HG02588 (cell line): ENCODE data around the gene LAT.
"Not testable (repeated sequence)": the region's sequence is repeated elsewhere in the genome, so short reads cannot be mapped to it uniquely, and the experiment has no call there.

Source experiments
- ATAC-seq: cut with Tn5 transposase; IDR thresholded peaks from one replicate; pipeline ENCODE4 v1.9.1; 2021; ENCODE audit warnings: mild to moderate bottlenecking, moderate library complexity; ENCODE audit not compliant: unreplicated experiment

Gene LAT

DNA sequence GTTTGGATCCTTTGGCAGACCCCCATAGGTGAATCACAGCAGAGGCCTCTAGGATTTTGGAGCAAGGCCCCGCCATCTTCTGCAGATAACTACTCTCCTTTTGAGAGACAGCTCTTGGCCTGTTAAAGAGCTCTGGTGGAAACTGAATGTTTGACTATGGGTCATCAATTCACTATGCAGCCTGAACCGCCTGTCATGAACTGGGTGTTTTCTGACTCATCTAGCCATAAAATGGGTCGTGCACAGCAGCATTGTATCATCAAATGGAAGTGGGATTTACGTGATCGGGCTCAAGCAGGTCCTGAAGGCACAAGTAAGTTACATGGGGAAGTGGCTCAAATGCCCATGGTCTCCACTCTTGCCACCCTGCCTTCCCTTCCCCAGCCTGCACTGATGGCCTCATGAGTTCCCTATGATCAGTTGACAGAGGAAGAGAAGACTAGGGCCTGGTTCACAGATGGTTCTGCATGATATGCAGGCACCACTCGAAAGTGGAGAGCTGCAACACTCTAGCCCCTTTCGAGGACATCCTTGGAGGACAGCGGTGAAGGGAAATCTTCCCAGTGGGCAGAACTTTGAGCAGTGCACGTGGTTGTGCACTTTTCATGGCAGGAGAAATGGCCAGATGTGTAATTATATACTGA is 19.8 kb downstream of the LAT start:
- ATAC-seq = not testable (repeated sequence)

GRCh38 chr16:29007730-29008593 is 23.1 kb downstream of the LAT start:
- no peak for ATAC-seq

DNA sequence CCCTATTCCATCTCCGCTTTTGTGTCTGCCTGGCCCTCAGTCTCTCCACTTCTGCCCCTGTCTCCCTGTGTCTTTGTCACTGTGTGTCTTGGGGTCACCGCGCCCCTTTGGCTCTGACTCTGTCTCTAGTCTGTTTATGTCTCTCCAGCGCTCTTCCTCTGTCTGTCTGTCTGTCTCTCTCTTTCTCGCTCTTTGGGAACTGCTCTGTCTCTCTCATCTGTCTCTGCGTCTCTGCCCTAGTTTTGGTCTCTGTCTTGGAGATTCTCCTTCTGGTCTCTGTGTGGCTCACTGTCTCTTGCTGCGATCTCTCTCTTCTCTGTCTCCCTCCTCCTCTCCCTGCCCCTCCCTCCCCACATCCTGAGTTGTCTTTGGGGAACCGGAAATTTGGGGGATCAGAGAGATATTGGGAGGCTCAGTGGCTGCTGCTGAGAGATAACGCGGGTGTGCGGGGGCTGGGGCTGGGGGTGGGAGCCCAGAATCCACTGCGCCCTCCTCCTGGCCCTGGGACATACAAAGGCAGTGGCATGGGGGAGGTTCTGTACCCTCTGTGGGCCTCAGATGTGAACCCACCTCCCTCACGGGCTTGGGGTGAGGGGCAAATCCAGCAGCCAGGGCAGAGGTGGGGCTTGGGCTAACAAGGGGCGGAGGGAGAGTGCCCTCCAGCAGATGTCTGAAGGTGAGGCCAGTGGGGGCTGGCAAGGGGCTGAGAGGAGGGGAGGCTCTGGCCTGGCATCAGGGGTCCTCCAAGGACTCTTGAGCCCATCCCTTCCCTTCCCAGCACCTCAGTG is 24.4 kb downstream of the LAT start:
- ATAC-seq = no peak

- no peak for ATAC-seq
Observed at GRCh38 chr16:29009838-29010166, 24.9 kb downstream of the LAT start.

DNA sequence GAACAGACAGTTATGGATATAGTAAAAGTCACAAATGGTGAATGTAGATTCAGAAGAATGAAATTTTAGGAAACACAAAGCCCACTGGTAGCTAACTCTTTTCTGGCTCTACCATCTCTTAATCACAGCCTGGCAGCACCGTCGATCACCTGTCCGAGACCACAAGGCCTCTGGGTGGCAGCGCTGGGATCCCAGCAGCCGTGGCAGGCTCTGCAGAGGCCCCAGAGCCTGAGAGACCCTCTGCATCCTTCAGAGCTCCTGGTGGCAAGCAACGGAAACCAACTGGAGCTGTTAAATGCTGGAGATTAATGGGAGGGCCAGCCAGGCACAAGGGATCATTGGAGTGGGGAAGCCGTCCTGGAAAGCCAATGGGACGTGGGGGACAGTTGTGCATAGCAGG is 26.3 kb downstream of the LAT start:
- ATAC-seq = no peak

DNA sequence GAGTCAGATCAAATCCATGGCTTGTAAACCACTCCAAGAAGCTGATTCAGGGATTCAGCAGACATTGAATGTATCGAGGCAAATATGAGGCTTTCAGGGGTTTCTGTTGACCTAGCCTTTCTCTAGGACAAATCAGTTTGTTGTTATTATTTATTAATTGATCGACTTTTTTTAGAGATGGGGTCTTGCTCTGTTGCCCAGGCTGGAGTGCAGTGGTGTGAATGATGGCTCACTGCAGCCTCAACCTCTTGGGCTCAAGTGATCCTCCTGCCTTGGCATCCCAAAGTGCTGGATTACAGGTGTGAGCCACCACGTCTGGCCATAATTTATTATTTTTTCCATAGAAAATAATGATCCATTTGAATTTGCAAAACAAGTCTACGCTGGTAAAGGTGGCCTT is 27.0 kb downstream of the LAT start:
- no peak for ATAC-seq

GRCh38 chr16:29012913-29013553 is 28.2 kb downstream of the LAT start:
- ATAC-seq = no peak

DNA sequence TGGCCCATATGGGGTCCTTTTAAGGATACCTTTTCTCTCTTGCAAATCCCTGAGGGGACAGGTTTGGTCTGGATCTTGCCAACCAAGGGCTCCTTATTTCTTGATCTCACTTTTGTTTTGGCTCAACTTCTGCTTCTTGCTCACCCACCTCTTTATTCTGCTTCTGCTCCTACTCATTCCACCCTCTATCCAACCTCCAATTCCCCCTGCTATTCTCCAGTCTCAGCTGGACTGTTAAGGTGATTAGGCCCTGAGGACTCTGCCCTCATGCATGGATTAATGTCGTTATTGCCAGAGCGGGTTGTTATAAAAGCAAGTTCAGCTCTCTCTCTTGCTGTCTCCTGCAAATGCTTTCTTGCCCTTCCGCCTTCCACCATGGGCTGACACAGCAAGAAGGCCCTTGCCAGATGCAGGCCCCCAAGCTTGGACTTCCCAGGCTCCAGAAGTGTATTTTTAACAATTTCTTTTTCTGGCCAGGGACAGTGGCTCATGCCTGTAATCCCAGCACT is 29.8 kb downstream of the LAT start:
- ATAC-seq = no peak

DNA sequence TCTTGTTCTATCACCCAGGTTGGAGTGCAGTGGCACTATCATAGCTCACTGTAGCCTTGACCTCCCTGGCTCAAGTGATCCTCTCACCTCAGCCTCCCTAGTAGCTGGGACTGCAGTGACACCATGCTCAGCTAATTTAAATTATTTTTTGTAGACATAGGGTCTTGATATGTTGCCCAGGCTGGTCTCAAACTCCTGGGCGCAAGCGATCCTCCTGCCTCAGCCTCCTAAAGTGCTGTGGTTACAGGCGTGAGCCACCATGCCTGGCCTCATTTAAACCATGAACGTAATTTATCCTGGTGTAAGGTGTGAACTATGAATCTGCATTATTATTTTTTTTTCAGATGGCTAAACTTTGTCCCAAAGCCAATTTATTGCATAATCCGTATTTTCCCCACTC is 37.3 kb downstream of the LAT start:
- ATAC-seq = no peak

DNA sequence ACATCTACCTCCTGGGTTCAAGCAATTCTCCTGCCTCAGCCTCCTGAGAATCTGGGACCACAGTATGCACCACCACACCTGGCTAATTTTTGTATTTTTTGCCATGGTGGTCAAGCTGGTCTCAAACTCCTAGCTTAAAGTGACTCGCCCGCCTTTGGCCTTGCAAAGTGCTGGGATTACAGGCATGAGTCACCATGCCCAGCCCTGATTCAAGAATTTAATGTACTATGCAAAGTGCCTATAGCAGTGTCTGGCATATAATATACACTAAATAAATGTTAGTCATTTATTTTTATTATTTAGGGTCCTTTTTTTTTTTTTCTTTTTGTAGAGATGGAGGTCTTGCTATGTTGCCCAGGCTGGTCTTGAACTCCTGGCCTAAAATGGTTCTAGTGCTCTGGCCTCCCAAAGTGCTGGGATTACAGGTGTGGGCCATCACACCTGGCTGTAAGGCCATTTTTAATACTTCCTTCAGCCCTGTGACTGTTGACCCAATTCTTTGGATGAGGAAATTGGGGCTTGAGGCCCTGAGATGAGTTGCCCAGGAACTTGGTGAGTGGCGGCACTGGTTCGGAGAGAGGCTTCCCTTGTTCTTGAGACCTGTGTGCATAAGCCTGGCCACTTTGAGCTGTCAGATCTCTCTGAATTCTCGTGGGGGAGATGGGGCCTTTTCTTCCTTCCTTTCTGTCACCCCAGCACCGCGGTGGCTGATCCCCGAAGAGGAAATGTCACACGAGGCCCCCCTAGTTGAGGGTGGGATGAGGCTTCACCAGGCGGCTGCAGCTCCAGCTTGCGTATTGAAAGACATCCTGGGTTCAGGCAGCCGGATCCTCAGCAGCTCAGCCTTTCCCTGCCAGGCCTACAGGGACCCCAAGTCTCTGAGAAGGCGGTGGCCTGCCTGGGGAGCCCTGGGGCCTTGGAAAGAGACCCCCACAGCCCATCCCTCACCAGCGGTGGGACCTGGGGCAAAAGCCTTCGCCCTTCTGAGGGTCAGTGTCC is 38.7 kb downstream of the LAT start:
- ATAC-seq = no peak

GRCh38 chr16:29024278-29024677 is 39.4 kb downstream of the LAT start:
- no peak for ATAC-seq

GRCh38 chr16:29025218-29025617 is 40.4 kb downstream of the LAT start:
- no peak for ATAC-seq

- ATAC-seq = no peak
Observed at GRCh38 chr16:29025735-29026134, 40.9 kb downstream of the LAT start.

DNA sequence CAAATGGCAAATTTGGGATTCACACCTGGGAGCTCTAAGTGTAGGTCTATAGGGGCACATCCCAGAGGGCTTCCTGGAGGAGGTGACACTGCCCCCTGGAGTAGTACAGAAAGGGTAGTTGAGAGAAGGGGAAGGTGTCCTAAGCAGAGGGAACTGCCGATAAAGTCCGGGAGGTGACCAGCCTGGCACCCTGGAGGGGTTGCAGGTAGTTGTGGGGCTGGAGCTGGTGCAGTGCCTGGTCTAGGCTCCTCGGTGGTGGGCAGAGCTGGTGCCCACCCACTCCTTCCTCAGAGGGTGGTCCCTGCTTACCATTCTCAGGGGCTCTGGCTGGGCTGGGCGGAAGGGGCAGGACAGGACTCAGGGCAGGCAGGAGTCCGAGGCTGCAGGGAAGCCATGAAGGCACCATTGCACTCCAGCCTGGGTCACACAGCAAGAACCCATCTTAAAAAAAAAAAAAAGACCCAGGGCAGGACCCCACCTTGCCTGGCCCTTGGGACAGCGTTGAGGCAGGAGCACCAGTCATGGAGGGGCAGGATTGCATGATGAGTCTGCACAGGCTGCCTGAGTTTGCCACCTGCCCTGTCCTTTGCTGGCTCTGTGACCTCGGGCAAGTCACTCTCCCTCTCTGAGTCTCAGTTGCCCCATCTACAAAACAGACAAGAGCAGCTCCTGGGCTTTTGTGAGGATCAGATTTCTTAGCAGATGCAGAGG is 43.8 kb downstream of the LAT start:
- no peak for ATAC-seq

- no peak for ATAC-seq
Observed at GRCh38 chr16:29029168-29029994, 44.5 kb downstream of the LAT start.

DNA sequence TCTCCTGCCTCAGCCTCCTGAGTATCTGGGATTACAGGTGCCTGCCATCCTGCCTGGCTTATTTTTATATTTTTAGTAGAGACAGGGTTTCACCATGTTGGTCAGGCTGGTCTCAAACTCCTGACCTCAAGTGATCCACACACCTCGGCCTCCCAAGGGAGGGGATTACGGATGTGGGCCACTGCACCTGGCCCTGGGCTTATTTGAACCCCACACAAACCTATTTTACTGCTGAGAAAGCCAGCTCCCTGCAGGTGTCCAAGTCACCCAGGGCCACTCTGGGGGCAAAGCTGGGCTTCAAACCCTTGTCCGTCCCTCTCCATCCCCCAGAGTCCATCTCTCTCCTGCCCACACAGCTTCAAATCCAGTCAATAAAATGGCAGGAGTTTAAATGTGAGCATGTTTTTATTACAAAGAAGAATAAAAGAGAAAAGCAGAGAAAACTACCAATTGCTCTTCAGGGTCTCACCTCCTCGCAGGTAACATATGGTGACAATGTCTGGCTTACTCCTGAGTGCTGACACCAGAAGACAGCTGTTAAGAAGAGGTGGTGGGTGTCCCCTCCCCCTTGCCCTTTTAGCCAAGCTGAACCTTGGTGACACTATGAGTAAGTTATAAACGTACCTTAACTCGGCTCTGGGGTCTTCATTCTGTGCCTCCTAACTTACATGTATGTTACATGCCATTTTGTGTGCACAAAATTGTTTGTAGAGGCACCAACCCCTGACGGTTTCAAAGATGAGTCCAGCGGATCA is 45.4 kb downstream of the LAT start:
- ATAC-seq = no peak
